MCF 10A (cell line): ENCODE data around the gene USP40. TPM values are rescaled to one million over a fixed set of nuclear protein-coding genes. Genes with fewer than 3 reads are reported as not detected.

ENCODE experiments used
- BruUV-seq: library from RNA; stranded (reverse); fragments of 400-500 nt; replicated peaks from 2 replicates; lab custom pipeline; 2021; lab: Mats Ljungman, UMichigan
- CTCF ChIA-PET: fragments of 300-600 bp; sonication (Branson Sonifier 250); formaldehyde crosslinking; extraction: SDS; loops from one replicate; lab custom pipeline; 2021; ENCODE audit warnings: antibody characterized with exemption, inconsistent platforms; lab: Yijun Ruan, JAX
- POLR2A ChIA-PET: fragments of 300-600, 350-650 bp; sonication (Branson Sonifier 250); formaldehyde crosslinking; extraction: SDS; loops from one replicate; lab custom pipeline; 2020; ENCODE audit warnings: antibody characterized with exemption, inconsistent platforms; lab: Yijun Ruan, JAX
- DNase-seq: peaks from one replicate; pipeline ENCODE4 v3.0.0-alpha.2; 2018; ENCODE audit not compliant: unreplicated experiment
- H3K27ac Mint-ChIP-seq: one replicate; pipeline ENCODE4 v1.8.0; 2022; ENCODE audit warnings: mild to moderate bottlenecking, low read depth, mixed read lengths; ENCODE audit not compliant: unreplicated experiment
- H3K27me3 Mint-ChIP-seq: one replicate; pipeline ENCODE4 v1.8.0; 2022; ENCODE audit warnings: mixed read lengths; ENCODE audit not compliant: insufficient read depth, unreplicated experiment
- H3K36me3 Mint-ChIP-seq: one replicate; pipeline ENCODE4 v1.8.0; 2022; ENCODE audit warnings: mild to moderate bottlenecking, moderate library complexity, mixed read lengths; ENCODE audit not compliant: insufficient read depth, unreplicated experiment
- H3K4me1 Mint-ChIP-seq: one replicate; pipeline ENCODE4 v1.8.0; 2022; ENCODE audit warnings: mixed read lengths; ENCODE audit not compliant: insufficient read depth, unreplicated experiment
- H3K4me3 Mint-ChIP-seq: one replicate; pipeline ENCODE4 v1.8.0; 2022; ENCODE audit warnings: mild to moderate bottlenecking, moderate library complexity, mixed read lengths; ENCODE audit not compliant: unreplicated experiment
- H3K9me3 Mint-ChIP-seq: one replicate; pipeline ENCODE4 v1.8.0; 2022; ENCODE audit warnings: mixed read lengths; ENCODE audit not compliant: unreplicated experiment
- CTCF ChIP-seq: fragments of 200-600 bp; IDR thresholded peaks from one replicate; pipeline ENCODE4 v1.8.0; 2022; ENCODE audit warnings: antibody characterized with exemption, mild to moderate bottlenecking; ENCODE audit not compliant: unreplicated experiment
- intact Hi-C: fragments of 100-400 bp; cut with micrococcal nuclease; formaldehyde crosslinking; loops from 2 replicates; pipeline ENCODE4 v1.14.1; 2022
- total RNA-seq: library from RNA; stranded (reverse); gene quantifications from 2 replicates; pipeline ENCODE4 v1.2.3, GENCODE V29; 2022

The USP40 gene
- total RNA-seq, 1 experiment from 2014 or later, result 56.3 TPM

GRCh38 chr2:233492078-233492477, 74.5 kb downstream of the USP40 start:
- ChIA-PET CTCF (interaction anchor here (0.8 kb wide), 1 partner anchor 442 kb away, joined by 4 read pairs; no protein-coding TSS in a partner anchor), POLR2A (interaction anchor here (0.6 to 1.7 kb wide), 9 partner anchors 11 to 859 kb away, joined by 3 to 8 read pairs (median 5); partner anchors contain the start of gene USP40)
- Mint-ChIP-seq H3K36me3 (peaks cover 29% of the 10 kb centered on the region), H3K27me3 (no peaks in the 10 kb centered on the region), H3K9me3 (no peaks in the 10 kb centered on the region), H3K27ac (peak overlapping the region; percentile 97), H3K4me3 (no peak overlapping the region), H3K4me1 (peaks cover 42% of the 10 kb centered on the region)
- no TSS peak for BruUV-seq
- DNase-seq, result peak; percentile 47
- TF ChIP-seq CTCF, result no peak
- intact Hi-C loops, result loop anchor here (10.0 kb wide), 1 partner anchor 63 kb away; no protein-coding TSS in a partner anchor

- ChIA-PET POLR2A (interaction anchor here (0.6 to 1.7 kb wide), 4 partner anchors 66 to 1366 kb away, joined by 3 to 8 read pairs (median 4); partner anchors contain the start of gene USP40), CTCF (interaction anchor here (1.0 kb wide), 1 partner anchor 66 kb away, joined by 3 read pairs; no protein-coding TSS in a partner anchor)
- intact Hi-C loops, result loop anchor here (10.0 kb wide), 1 partner anchor 63 kb away; no protein-coding TSS in a partner anchor
- TF ChIP-seq CTCF, result no peak
- Mint-ChIP-seq H3K4me1 (peaks cover 49% of the 10 kb centered on the region), H3K9me3 (no peaks in the 10 kb centered on the region), H3K36me3 (peaks cover 32% of the 10 kb centered on the region), H3K27ac (peak overlapping the region; percentile 97), H3K4me3 (no peak overlapping the region), H3K27me3 (no peaks in the 10 kb centered on the region)
- DNase-seq, result no peak
- BruUV-seq, result no TSS peak
Measured at GRCh38 chr2:233491326-233491725, 75.3 kb downstream of the USP40 start.

- peaks cover 54% of the 10 kb centered on the region for H3K4me1 Mint-ChIP-seq
- H3K4me3 Mint-ChIP-seq, result no peak overlapping the region
- H3K27me3 Mint-ChIP-seq, result no peaks in the 10 kb centered on the region
- H3K9me3 Mint-ChIP-seq, result no peaks in the 10 kb centered on the region
- no peak for DNase-seq
- POLR2A ChIA-PET, result interaction anchor here (0.6 to 1.7 kb wide), 4 partner anchors 66 to 103 kb away, joined by 3 to 5 read pairs (median 4); partner anchors contain the start of gene USP40
- CTCF ChIA-PET, result interaction anchor here (1.0 kb wide), 1 partner anchor 67 kb away, joined by 3 read pairs; no protein-coding TSS in a partner anchor
- peak overlapping the region; percentile 97 for H3K27ac Mint-ChIP-seq
- intact Hi-C loops, result loop anchor here (10.0 kb wide), 1 partner anchor 64 kb away; no protein-coding TSS in a partner anchor
- no peak for TF ChIP-seq CTCF
- peaks cover 33% of the 10 kb centered on the region for H3K36me3 Mint-ChIP-seq
- BruUV-seq, result no TSS peak
Measured at GRCh38 chr2:233490831-233491230, 75.8 kb downstream of the USP40 start.

- intact Hi-C loops, result loop anchor here (5.0 to 10.0 kb wide), 2 partner anchors 65 to 223 kb away; partner anchors contain the start of gene UGT1A5
- peaks cover 55% of the 10 kb centered on the region for H3K4me1 Mint-ChIP-seq
- CTCF ChIA-PET, result interaction anchor here (0.6 kb wide), 1 partner anchor 227 kb away, joined by 5 read pairs; no protein-coding TSS in a partner anchor
- DNase-seq, result peak; percentile 78
- no peak for TF ChIP-seq CTCF
- peak overlapping the region; percentile 65 for H3K27ac Mint-ChIP-seq
- POLR2A ChIA-PET, result interaction anchor here (0.6 to 2.8 kb wide), 5 partner anchors 35 to 219 kb away, joined by 3 to 14 read pairs (median 4); no protein-coding TSS in a partner anchor
- BruUV-seq, result no TSS peak
- no peak overlapping the region for H3K4me3 Mint-ChIP-seq
- peaks cover 38% of the 10 kb centered on the region for H3K36me3 Mint-ChIP-seq
- no peaks in the 10 kb centered on the region for H3K9me3 Mint-ChIP-seq
- no peaks in the 10 kb centered on the region for H3K27me3 Mint-ChIP-seq
Measured at GRCh38 chr2:233489666-233490065, 76.9 kb downstream of the USP40 start.
